NT2/D1 (cell line): ENCODE data around the gene DNAH11.

Source experiments
- SUZ12 ChIP-seq: IDR thresholded peaks from 2 replicates; pipeline ENCODE4 v1.6.1; 2011; ENCODE audit not compliant: insufficient read length, insufficient read depth; ENCODE audit errors: extremely low read depth
- YY1 ChIP-seq: IDR thresholded peaks from 2 replicates; pipeline ENCODE4 v1.6.1; 2011; ENCODE audit not compliant: insufficient read length, insufficient read depth
- ZNF274 ChIP-seq: IDR thresholded peaks from 2 replicates; pipeline ENCODE4 v1.6.1; 2011; ENCODE audit warnings: mild to moderate bottlenecking, low read depth, low read length

DNA sequence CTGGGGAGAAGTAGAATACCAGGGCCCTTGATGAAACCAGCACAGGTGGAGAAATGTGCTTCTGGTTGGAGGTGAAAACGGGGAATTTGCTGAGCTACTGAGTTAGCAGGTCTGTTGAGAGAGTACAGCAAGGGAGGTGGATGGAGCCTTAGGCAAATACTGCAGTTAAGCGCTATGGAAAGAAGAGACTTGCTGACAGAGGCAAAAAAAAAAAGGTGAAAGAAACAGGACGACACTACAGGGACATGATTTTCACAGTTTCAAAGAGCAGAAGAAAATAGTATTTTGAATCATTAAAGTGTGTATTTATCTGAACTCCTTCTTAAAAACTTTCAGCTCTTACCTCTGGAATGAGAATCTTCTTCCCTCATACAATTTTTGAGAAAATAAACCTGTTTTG lies 159.5 kb downstream of the DNAH11 start:
- TF ChIP-seq ZNF274, result no peak
- no peak for TF ChIP-seq YY1
- TF ChIP-seq SUZ12, result no peak
